Keratinocyte (primary cell): Measurements from ENCODE around the gene EMILIN1. TPM values are rescaled to one million over a fixed set of nuclear protein-coding genes. Genes with fewer than 3 reads are reported as not detected.

Experiments
- DNase-seq: peaks from one replicate; pipeline ENCODE4 v3.0.0-alpha.2; 2011; ENCODE audit warnings: low read depth, missing footprints, low spot score
- FAIRE-seq: peaks from 2 replicates; lab custom pipeline; 2011; peaks lifted over from hg19 to GRCh38; lab: Jason Lieb, UNC
- H2AFZ ChIP-seq: 2 replicates; pipeline ENCODE4 v1.6.0; 2012; ENCODE audit warnings: low read length, control low read depth, inconsistent platforms; ENCODE audit not compliant: control insufficient read depth
- H3K27ac ChIP-seq: 2 replicates; pipeline ENCODE4 v1.5.1; 2011; ENCODE audit warnings: low read length; ENCODE audit not compliant: control insufficient read depth, insufficient read depth
- H3K27me3 ChIP-seq: 3 replicates; pipeline ENCODE4 v1.6.0; 2011; ENCODE audit warnings: low read length; ENCODE audit not compliant: control insufficient read depth, insufficient read depth; ENCODE audit errors: extremely low read depth
- H3K36me3 ChIP-seq, 2 experiments: 2 replicates in 1 of 2; 3 replicates in 1 of 2; pipeline ENCODE4 v1.5.1; 2011; ENCODE audit warnings: low read length in 2 of 2, mild to moderate bottlenecking in 1 of 2; ENCODE audit not compliant: control insufficient read depth in 2 of 2, insufficient read depth in 2 of 2; ENCODE audit errors: extremely low read depth in 1 of 2
- H3K4me1 ChIP-seq: 3 replicates; pipeline ENCODE4 v1.5.1; 2011; ENCODE audit warnings: low read length; ENCODE audit not compliant: control insufficient read depth, insufficient read depth; ENCODE audit errors: extremely low read depth
- H3K4me2 ChIP-seq: 3 replicates; pipeline ENCODE4 v1.6.0; 2011; ENCODE audit warnings: low read depth, low read length; ENCODE audit not compliant: control insufficient read depth, insufficient read depth; ENCODE audit errors: extremely low read depth
- H3K4me3 ChIP-seq, 3 experiments: fragments of 200-600 bp in 1 of 3; sonication (generic) in 1 of 3; 2 replicates in 2 of 3; 3 replicates in 1 of 3; pipeline ENCODE4 v1.5.1; 2011 to 2016; ENCODE audit warnings: low read length in 3 of 3, mild to moderate bottlenecking in 3 of 3, control low read depth in 2 of 3, inconsistent platforms in 1 of 3, low read depth in 1 of 3, mixed read lengths in 1 of 3, mixed run types in 1 of 3, moderate library complexity in 1 of 3; ENCODE audit not compliant: control insufficient read depth in 2 of 3, insufficient read depth in 2 of 3; ENCODE audit errors: extremely low read depth in 1 of 3
- H3K79me2 ChIP-seq: 2 replicates; pipeline ENCODE4 v1.6.0; 2012; ENCODE audit warnings: low read length; ENCODE audit not compliant: control insufficient read depth, insufficient read depth
- H3K9ac ChIP-seq: 3 replicates; pipeline ENCODE4 v1.6.0; 2011; ENCODE audit warnings: low read length; ENCODE audit not compliant: control insufficient read depth, insufficient read depth; ENCODE audit errors: extremely low read depth
- H3K9me1 ChIP-seq: 3 replicates; pipeline ENCODE4 v1.6.0; 2011; ENCODE audit warnings: low read length; ENCODE audit not compliant: control insufficient read depth, insufficient read depth; ENCODE audit errors: extremely low read depth
- H3K9me3 ChIP-seq: 2 replicates; pipeline ENCODE4 v1.5.1; 2012; ENCODE audit warnings: low read depth, low read length; ENCODE audit not compliant: control insufficient read depth
- H4K20me1 ChIP-seq: 3 replicates; pipeline ENCODE4 v1.6.0; 2011; ENCODE audit warnings: low read length; ENCODE audit not compliant: control insufficient read depth, insufficient read depth; ENCODE audit errors: extremely low read depth
- EZH2 ChIP-seq: IDR thresholded peaks from one replicate; pipeline ENCODE4 v1.6.1; 2012; ENCODE audit warnings: inconsistent platforms, mild to moderate bottlenecking, low read length, moderate library complexity
- dilution Hi-C: fragments of 300-500 bp; cut with MboI; formaldehyde crosslinking; loops from one replicate; pipeline ENCODE4 v1.7.0; 2020; ENCODE audit warnings: low sequenced_read_pairs; ENCODE audit not compliant: extremely low pct_ligation_motif_present
- polyA plus RNA-seq, 5 experiments: library from polyadenylated mRNA; depleted of rRNA in 3 of 5; stranded (reverse) in 3 of 5; stranded (forward) in 1 of 5; unstranded in 1 of 5; fragments of >200 nt; gene quantifications; 1 replicate in 1 of 5; 2 replicates in 3 of 5; 3 replicates in 1 of 5; pipeline versions ENCODE4 v1.2.1 to v1.2.3, GENCODE V29; 2011 to 2012; ENCODE audit warnings: missing spikeins in 2 of 5, low read depth in 1 of 5, low replicate concordance in 1 of 5
- TF ChIP-seq, protein P1 (sequence below), 3 experiments: IDR thresholded peaks in 1 of 3; conservative IDR thresholded peaks in 1 of 3; optimal IDR thresholded peaks in 1 of 3; 2 replicates in 2 of 3; 3 replicates in 1 of 3; pipeline versions ENCODE3 to v1.5.1; 2011; ENCODE audit warnings: low read length in 3 of 3, mild to moderate bottlenecking in 3 of 3, moderate library complexity in 2 of 3, control low read depth in 1 of 3, inconsistent platforms in 1 of 3; ENCODE audit not compliant: insufficient read depth in 2 of 3; ENCODE audit errors: extremely low read depth in 1 of 3

EMILIN1 gene
- polyA plus RNA-seq, 1 donor (not counting 4 experiments of a cell fraction or from before 2014, with no cell fraction given), result 0.03 TPM

- no peak overlapping the region for H3K4me3 ChIP-seq
- no peak overlapping the region for H3K9ac ChIP-seq
- peaks cover 54 to 55% of the 10 kb centered on the region in 2 experiments for H3K36me3 ChIP-seq
- no peaks in the 10 kb centered on the region for H3K9me1 ChIP-seq
- no peak overlapping the region for H3K27ac ChIP-seq
- peaks cover 3% of the 10 kb centered on the region for H3K79me2 ChIP-seq
- H3K27me3 ChIP-seq, result no peaks in the 10 kb centered on the region
- no peaks in the 10 kb centered on the region for H3K4me1 ChIP-seq
- peaks cover 2% of the 10 kb centered on the region for H4K20me1 ChIP-seq
- H2AFZ ChIP-seq, result no peak overlapping the region
- no peak for FAIRE-seq
- no peaks in the 10 kb centered on the region for H3K9me3 ChIP-seq
- no peak for DNase-seq
- no peak overlapping the region for H3K4me2 ChIP-seq
- dilution Hi-C loops, result no loop called here
- TF ChIP-seq, protein P1, sequence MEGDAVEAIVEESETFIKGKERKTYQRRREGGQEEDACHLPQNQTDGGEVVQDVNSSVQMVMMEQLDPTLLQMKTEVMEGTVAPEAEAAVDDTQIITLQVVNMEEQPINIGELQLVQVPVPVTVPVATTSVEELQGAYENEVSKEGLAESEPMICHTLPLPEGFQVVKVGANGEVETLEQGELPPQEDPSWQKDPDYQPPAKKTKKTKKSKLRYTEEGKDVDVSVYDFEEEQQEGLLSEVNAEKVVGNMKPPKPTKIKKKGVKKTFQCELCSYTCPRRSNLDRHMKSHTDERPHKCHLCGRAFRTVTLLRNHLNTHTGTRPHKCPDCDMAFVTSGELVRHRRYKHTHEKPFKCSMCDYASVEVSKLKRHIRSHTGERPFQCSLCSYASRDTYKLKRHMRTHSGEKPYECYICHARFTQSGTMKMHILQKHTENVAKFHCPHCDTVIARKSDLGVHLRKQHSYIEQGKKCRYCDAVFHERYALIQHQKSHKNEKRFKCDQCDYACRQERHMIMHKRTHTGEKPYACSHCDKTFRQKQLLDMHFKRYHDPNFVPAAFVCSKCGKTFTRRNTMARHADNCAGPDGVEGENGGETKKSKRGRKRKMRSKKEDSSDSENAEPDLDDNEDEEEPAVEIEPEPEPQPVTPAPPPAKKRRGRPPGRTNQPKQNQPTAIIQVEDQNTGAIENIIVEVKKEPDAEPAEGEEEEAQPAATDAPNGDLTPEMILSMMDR (optimal IDR thresholded peaks at IDR 0.05 in 1 of 3, IDR thresholded peaks at IDR 0.05 in 1 of 3, conservative IDR thresholded peaks at IDR 0.05 in 1 of 3; ENCODE audit: extremely low read depth in 1 of 3, insufficient read depth in 2 of 3, low read length in 3 of 3), result no peak
- TF ChIP-seq EZH2, result no peak
Measured at GRCh38 chr2:27040282-27040681, 38.1 kb upstream of the EMILIN1 start.

DNA sequence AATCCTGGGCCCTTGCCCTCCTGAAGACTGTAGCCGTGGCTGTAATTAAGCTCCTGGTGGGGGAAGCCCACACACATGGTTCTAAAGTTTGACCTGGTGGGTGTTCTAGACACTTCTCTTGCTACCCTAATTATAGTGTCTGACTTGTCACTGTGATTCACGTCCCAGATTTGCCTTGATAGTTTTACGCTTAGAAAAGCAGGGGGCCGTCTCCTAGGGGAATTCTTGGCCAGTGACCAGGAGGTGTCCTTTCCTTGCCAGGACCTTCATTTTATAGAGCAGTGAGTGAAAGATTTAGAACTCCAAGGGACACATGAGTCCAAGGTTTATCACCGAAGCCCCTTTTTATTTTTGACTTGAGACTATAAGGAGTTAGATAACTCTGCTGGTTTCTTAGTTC, 36.7 kb upstream of the EMILIN1 start:
- no peaks in the 10 kb centered on the region for H3K9me1 ChIP-seq
- peaks cover 2% of the 10 kb centered on the region for H4K20me1 ChIP-seq
- H3K9me3 ChIP-seq, result no peaks in the 10 kb centered on the region
- H3K4me3 ChIP-seq, result no peak overlapping the region
- no peaks in the 10 kb centered on the region for H3K4me1 ChIP-seq
- no peaks in the 10 kb centered on the region for H3K27me3 ChIP-seq
- TF ChIP-seq, protein P1 (optimal IDR thresholded peaks at IDR 0.05 in 1 of 3, IDR thresholded peaks at IDR 0.05 in 1 of 3, conservative IDR thresholded peaks at IDR 0.05 in 1 of 3; ENCODE audit: extremely low read depth in 1 of 3, insufficient read depth in 2 of 3, low read length in 3 of 3), result no peak
- no peak for TF ChIP-seq EZH2
- no peak overlapping the region for H3K27ac ChIP-seq
- DNase-seq (no peak), FAIRE-seq (no peak)
- peaks cover 40 to 42% of the 10 kb centered on the region in 2 experiments for H3K36me3 ChIP-seq
- dilution Hi-C loops, result no loop called here
- no peak overlapping the region for H2AFZ ChIP-seq
- no peak overlapping the region for H3K9ac ChIP-seq
- no peaks in the 10 kb centered on the region for H3K79me2 ChIP-seq
- H3K4me2 ChIP-seq, result no peak overlapping the region
